ENCODE measurements around the gene CSNK2A1.
"Not testable (repeated sequence)": the region's sequence is repeated elsewhere in the genome, so short reads cannot be mapped to it uniquely, and the experiment has no call there.

CSNK2A1 gene

DNA sequence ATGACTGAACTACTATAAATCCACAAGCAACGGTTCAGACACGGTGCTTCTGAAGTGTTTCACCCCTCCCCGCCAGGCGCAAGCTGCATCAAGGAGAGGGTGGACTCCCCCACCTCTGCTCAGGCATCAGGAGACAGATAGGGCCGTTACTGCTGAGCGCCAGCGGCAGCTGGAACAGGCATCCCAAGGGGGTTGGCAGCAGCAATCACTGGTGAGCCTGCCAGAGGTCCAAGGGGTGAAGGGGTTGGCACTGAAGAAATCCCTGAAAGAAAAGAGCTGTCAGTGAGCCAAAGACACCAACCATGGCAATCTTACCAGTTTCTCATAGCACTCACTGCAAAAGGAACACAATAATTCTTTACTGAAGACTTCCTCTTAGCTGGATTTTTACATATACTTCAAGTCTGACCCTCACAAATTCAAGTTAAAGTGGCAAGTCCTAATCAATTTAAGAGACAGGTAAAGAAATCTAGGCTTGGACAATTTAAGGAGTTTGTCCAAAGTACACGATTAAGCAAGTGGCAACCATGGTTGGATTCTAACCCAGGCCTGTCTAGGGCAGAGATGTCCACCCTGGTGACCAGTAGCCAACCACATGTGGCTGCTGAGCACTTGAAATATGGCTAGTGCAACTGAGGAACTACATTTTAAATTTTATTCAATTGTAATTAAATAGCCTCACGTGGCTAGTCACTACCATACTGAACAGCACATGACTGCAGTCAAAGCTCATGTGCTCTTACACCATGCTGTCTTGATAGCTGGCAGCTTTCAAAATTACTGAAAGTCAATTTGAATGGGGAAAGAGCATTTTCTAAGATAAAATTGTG is 59.6 kb downstream of the CSNK2A1 start:
- no peak for DNase-seq (ENCODE audit: low spot score)

- peak; percentile 60 for DNase-seq (ENCODE audit: low spot score)
These were observed 62.4 kb downstream of the CSNK2A1 start for GRCh38 chr20:481167-481566.

DNA sequence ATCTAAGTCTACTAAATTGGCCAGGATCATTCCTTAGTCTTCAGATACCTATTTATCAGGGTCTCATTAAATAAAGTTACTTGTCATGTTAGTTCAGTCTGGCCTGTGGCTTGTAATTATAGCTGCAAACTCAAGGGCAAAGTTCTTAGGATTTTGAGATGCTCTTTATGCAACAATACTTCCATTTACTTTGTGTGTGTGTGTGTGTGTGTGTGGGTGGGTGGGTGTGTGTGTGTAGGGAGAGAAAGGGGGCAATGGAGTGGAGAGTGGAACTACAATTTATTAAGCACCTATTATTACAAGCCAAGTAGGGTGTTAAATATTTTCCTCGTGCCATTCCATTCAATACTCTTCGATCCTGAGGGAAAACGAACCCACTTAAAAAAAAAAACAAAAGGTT is 63.5 kb downstream of the CSNK2A1 start:
- DNase-seq (ENCODE audit: low spot score) = no peak

DNA sequence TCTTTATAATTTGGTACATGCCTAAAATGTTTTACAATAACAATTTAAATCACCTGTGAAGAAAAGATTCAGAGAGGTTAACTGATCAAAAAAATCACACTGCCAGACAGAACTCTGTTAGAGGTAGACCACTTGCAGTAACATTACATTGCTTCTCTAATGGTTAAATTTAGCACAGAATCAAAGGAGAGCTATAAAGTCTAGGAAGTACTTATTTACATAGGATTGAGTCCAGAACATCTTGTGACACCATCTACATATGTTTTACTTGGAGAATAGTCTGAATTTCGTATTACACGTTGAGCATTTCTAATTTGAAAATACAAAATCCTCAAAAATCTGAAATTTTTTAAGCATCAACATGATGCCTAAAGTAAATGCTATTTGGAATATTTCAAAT is 64.1 kb downstream of the CSNK2A1 start:
- no peak for DNase-seq (ENCODE audit: low spot score)

GRCh38 chr20:478949-479429 is 64.6 kb downstream of the CSNK2A1 start:
- DNase-seq (ENCODE audit: low spot score) = peak; percentile 74

DNA sequence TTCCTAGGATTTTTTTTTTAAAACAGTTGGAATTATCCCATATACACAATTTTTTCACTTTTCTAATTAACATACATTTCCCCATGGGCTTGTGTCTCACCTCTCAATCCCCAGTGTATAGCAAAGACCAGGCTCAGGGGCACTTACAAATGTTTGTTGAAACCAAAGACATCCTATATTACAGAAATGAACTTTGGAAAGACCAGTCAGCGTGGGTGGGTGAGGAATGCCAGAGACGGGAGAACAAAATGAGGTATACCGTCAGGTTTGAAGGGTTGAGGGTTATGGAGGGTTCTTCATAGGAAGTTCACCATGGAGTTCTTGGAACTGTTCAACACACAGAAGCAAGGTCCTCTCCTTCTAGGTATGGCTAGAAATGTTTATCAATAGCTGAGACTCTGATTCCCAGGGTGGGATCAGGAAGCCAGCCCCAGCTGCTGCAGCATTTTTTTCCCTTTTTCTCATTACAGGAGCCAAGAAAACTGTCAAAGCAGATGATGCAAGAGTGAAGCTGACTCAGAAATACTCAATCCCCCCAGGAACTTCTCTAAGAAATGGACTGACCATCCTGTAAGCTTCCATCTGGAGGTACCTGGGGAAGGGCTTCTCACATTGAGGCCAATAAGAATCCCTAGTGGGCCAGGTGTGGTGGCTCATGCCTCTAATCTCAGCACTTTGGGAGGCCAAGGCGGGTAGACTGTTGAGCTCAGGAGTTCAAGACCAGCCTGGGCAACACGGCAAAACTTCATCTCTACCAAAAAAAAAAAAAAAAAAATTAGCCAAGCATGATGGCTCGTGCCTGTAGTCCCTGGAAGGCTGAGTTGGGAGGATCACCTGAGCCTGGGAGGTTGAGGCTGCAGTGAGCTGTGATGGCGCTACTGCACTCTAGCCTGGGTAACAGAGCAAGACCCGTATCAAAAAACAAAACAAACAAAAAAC is 65.3 kb downstream of the CSNK2A1 start:
- no peak for DNase-seq (ENCODE audit: low spot score)

DNA sequence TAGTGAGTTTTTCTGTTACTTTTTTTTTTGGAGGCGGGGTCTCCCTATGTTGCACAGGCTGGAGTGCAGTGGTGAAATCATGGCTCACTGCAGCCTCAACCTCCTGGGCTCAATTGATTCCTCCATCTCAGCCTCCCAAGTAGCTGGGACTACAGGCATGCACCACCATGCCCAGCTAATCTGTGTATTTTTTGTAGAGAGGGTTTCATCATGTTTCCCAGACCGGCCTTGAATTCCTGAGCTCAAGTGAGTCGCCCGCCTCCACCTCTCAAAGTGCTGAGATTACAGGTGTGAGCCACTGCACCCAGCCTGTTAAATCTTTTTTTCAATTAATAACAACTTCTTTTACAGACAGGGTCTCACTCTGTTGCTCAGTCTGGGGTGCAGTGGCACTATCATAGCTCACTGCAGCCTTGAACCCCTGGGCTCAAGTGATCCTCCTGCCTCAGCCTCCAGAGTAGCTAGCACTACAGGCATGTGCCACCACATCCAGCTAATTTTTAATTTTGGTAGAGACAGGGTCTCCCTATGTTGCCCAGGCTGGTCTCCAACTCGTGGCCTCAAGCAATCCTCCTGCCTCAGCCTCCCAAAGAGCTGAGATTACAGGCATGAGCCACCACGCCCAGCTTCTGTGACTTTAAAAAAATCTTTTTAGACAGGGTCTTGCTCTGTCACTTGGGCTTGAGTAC is 66.9 kb downstream of the CSNK2A1 start:
- not testable (repeated sequence) for DNase-seq (ENCODE audit: low spot score)

DNA sequence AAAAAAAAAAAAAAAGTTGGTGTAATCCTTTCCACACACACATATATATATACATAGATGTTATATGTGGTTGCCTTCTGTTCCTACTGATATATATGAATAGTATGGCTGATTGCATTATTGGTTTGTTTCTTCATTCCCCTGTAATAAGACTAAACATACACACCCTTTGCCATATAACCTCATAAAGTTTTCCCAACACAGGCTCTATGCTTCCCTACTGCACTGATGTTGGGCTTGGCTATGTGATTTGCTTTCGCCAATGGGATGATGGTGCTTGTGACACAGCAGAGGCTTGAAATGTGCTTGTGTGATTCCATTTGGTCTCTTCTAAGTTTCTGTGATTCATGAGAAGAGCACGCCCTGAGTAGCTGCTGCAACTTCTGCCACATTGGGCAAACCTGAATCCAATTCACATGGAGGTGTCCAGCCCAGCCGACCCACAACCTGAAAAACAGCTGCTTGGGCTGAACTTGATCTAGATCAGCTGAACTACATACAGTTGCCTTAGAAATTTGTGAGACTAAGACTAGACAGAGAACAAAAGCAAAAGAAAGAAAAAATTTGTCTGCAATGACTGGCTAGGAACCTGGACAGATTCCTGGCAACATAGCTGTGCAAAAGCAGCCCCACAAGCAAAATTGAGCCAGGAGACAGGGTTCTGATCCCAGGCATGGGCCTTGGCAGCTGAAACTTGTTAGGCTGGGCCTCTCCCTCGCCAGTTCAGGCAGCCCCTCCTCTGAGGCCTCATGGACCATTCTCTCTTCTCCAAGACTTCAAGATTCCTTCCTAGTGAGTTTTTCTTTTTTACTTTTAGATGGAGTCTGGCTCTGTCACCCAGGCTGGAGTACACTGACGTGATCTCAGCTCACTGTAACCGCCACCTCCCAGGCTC is 67.9 kb downstream of the CSNK2A1 start:
- no peak for DNase-seq (ENCODE audit: low spot score)

GRCh38 chr20:474581-474980 is 69.0 kb downstream of the CSNK2A1 start:
- DNase-seq (ENCODE audit: low spot score) = no peak

DNA sequence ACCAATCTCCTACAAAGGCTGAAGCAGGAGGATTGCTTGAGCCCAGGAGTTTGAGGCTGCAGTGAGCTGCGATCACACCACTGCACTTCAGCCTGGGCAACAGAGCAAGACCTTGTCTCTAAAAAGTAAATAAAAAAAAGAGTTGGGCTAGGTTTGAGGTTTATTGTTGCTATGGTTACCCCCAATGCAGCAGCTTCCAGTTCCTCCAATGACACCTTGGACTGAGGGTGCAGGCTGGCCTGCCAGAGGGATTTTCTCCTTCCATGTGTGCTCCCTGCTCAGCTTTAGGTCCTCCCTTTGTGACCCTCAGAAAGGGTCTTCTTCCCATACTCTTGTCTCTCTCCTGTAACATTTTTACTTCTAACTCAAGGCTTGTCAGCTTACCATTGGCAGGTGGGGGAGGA is 70.7 kb downstream of the CSNK2A1 start:
- DNase-seq (ENCODE audit: low spot score) = no peak

GRCh38 chr20:472137-472846 is 71.3 kb downstream of the CSNK2A1 start:
- DNase-seq (ENCODE audit: low spot score) = no peak

DNA sequence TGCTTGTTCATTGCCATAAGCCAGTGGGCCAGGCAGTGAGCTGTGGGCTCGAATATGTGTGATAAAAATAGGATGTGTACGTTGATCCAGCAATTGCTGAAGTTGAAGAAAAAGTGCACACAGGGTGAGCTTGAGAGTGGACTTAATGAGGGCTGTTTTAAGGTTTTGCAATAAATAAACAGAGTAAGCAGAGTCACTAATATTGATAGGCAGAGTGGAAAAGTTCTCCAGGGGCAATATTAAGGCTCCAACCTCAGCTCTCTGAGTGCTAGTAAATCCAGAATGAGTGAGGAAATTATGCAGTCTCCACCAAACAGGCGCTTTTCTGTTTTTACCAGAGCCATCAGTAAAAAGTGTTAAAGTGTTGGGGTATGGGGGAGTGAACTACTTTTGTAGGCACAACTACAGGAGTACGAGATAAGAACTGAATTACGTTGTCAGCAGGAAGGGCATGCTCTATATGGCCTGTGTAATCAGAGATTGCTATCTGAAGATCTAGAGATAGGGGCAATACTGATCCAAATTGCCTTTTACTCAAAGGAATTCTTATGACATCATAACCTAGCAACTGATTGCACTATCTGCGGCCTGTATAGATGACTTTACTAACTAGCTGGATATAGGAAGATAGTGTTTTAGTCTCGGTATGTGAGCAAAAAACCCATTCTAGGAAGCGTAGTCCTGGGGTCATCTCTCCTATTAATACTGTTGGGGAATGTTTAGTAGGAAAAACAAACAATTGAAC is 73.7 kb downstream of the CSNK2A1 start:
- no peak for DNase-seq (ENCODE audit: low spot score)

DNA sequence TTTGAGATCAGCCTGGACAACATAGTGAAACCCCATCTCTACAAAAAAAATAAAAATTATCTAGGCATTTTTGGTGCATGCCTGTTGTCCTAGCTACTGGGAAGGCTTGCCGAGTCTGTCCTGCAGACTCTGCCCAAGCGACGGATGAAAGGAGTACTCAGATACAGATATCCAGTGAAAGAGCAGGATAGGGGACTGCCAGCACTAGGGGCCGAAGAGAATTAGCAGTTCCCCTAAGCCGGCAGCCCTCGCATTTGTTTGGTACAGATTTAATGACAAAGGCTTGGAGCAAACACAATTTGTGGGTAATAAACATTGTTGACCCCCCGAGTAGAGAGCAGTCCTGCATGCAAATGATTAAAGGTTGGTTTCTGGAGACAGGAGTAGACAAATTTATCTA is 75.8 kb downstream of the CSNK2A1 start:
- DNase-seq (ENCODE audit: low spot score) = no peak

- DNase-seq (ENCODE audit: low spot score) = peak; percentile 87
These were observed 81.2 kb downstream of the CSNK2A1 start, which contains the start of gene TBC1D20 for GRCh38 chr20:462199-462991. Gene TBC1D20, minus strand, starts transcription at chr20:462533. Its CDS starts 128 bp downstream, at chr20:462405.

DNA sequence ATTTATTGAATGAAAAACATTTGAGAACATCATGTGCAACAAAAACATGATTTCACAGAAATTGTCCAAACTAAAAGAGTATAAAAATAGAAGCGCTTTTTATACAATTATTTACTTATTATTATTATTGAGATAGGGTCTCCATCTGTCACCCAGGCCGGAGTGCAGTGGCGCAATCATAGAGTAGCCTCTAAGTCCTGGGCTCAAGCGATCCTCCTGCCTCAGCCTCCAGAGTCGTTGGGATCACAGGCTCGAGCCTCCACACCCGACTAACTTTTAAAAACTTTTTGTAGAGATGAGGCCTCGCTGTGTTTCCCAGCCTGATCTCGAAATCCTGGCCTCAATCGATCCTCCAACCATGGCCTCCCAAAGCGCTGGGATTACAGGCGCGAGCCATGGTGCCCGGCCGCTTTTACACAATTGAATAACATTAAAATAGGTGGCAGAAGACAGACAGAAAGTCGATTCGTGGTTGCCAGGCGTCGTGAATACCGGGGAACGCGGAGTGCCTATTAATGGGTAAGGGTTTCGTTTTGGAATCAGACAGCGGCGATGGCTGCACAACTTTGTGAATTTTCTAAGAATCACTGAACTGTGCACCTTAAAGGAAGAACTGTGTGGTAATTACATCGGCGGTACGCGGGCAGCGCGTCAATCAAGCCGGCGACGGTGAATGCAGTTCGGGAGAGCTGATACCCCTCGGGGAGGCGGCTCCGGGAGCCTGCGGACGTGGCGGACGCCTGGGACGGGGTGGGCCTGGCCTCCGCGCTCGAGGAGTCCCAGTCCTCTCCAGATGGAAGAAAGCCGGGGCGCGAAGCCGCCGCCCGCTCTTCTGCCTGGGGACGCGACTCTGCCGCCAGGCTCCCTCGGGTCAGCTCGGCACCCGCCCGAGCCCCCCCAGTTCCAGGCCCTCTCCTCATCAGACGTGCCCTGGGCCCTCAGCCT is 82.1 kb downstream of the CSNK2A1 start:
- DNase-seq (ENCODE audit: low spot score) = peak; percentile 60

DNA sequence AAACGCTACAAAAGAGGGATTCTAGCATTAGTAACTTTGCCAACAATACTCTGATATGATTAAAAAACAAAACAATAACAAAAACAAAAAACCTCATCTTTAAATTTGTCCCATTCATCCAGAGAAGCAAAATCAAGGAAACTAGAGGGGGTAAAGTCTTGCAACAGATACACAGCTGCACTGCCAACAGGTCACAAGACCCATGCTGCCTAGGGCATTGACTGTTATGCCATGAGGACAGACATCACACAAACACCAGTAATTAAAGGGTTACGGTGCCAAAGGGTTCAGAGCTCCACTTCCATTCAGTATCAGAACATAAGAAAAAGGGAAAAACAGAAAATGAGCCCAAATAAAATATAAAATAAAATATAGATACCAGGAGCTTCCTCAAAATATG is 82.9 kb downstream of the CSNK2A1 start:
- no peak for DNase-seq (ENCODE audit: low spot score)

DNA sequence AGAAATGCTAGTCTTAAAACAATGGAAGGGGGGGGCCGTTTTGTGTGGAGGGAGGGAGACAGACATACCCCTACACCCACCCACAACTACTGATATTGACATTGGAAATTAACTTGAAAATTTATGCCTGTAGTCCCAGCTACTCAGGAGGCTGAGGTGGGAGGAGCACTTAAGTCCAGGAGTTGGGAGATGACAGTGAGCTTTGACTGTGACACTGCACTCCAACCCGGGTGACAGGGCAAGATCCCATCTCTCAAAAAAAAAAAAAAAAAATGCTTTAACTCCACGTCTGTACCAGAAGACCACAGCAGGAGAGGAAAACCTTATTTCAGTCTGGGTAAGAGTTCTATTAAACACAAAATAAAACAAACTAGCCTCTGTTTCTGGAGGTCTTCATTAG is 83.4 kb downstream of the CSNK2A1 start:
- no peak for DNase-seq (ENCODE audit: low spot score)

DNA sequence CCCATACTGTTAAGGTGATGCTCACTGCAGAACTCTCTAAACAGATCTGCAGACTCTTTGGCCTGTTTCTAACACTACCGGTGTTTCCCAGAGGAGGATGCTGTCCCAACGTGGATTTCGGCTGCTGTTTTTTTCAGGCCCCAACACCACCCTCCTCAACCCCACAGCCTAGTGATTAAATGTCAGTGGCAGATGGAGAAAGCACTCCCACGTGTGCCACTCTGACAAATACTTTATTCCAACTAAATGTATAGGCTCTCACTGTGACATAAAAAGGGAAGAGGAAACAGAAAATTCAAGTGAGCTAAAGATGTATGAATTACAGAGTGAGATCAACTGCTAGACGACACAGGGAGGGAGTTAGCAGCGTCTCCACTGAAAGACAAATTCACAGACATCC is 84.8 kb downstream of the CSNK2A1 start:
- DNase-seq (ENCODE audit: low spot score) = no peak
